Measurements from ENCODE around the gene ERBB4.

ERBB4 gene

GRCh38 chr2:212547716-212548454 is 9.3 kb upstream of the ERBB4 start:
- no peak overlapping the region for H3K4me3 ChIP-seq (ENCODE audit: low read length)
- DNase-seq (ENCODE audit: low read depth), result no peak
- no peak for TF ChIP-seq CTCF (conservative IDR thresholded peaks at IDR 0.05; ENCODE audit: low read length)

- no peak for TF ChIP-seq CTCF (conservative IDR thresholded peaks at IDR 0.05; ENCODE audit: low read length)
- DNase-seq (ENCODE audit: low read depth), result no peak
Measured at GRCh38 chr2:212546669-212547068, 8.1 kb upstream of the ERBB4 start.

GRCh38 chr2:212540341-212540740 is 1.7 kb upstream of the ERBB4 start:
- no peak for TF ChIP-seq CTCF (conservative IDR thresholded peaks at IDR 0.05; ENCODE audit: low read length)
- no peak overlapping the region for H3K4me3 ChIP-seq (ENCODE audit: low read length)
- DNase-seq (ENCODE audit: low read depth), result no peak

More at GRCh38 chr2:212546669-212547068, 8.1 kb upstream of the ERBB4 start:
- H3K4me3 ChIP-seq (ENCODE audit: low read length), result no peak overlapping the region

- DNase-seq (ENCODE audit: low read depth), result no peak
- no peak for TF ChIP-seq CTCF (conservative IDR thresholded peaks at IDR 0.05; ENCODE audit: low read length)
- H3K4me3 ChIP-seq (ENCODE audit: low read length), result peak overlapping the region; percentile 57
Measured at GRCh38 chr2:212539072-212539880, 674 bp upstream of the ERBB4 start.

GRCh38 chr2:212537726-212538304 is 787 bp downstream of the ERBB4 start:
- H3K4me3 ChIP-seq (ENCODE audit: low read length), result peak overlapping the region; percentile 27; the same call in 1 of the 2 replicates
- DNase-seq (ENCODE audit: low read depth), result no peak
- TF ChIP-seq CTCF (conservative IDR thresholded peaks at IDR 0.05; ENCODE audit: low read length), result no peak

GRCh38 chr2:212536817-212537725 is 1.5 kb downstream of the ERBB4 start:
- TF ChIP-seq CTCF (conservative IDR thresholded peaks at IDR 0.05; ENCODE audit: low read length), result no peak
- DNase-seq (ENCODE audit: low read depth), result no peak
- peak overlapping the region; percentile 27 for H3K4me3 ChIP-seq (ENCODE audit: low read length)
